Testis (tissue), 3 donors: ENCODE data around the gene SPRED3. TPM values are rescaled to one million over a fixed set of nuclear protein-coding genes. Genes with fewer than 3 reads are reported as not detected.

ENCODE experiments used
- DNase-seq: peaks from one replicate; pipeline ENCODE4 v3.0.0-alpha.2; 2019
- H3K27ac ChIP-seq, 2 donors: fragments of 200-600 bp; sonication (generic); one replicate each; pipeline ENCODE4 v1.5.1; 2019
- H3K27me3 ChIP-seq: fragments of 200-600 bp; sonication (generic); one replicate; pipeline ENCODE4 v1.5.1; 2019
- H3K36me3 ChIP-seq: fragments of 200-600 bp; sonication (generic); one replicate; pipeline ENCODE4 v1.5.1; 2017; ENCODE audit warnings: low read depth; ENCODE audit errors: missing control alignments
- H3K4me1 ChIP-seq: fragments of 200-600 bp; sonication (generic); one replicate; pipeline ENCODE4 v1.5.1; 2019
- H3K4me3 ChIP-seq, 2 donors: fragments of 200-600 bp; sonication (generic); one replicate each; pipeline ENCODE4 v1.5.1; 2017 to 2019
- H3K9me3 ChIP-seq: fragments of 200-600 bp; sonication (generic); one replicate; pipeline ENCODE4 v1.5.1; 2017
- POLR2A ChIP-seq: fragments of 450-650 bp; IDR thresholded peaks from one replicate; pipeline ENCODE4 v1.6.1; 2017; ENCODE audit warnings: antibody characterized with exemption, mild to moderate bottlenecking, moderate library complexity
- WGBS, 2 donors: methylation state at CpG; one replicate each; pipeline ENCODE4 v1.1.5; 2018; 5-methylcytosine and 5-hydroxymethylcytosine counted together
- intact Hi-C: fragments of 100-400 bp; cut with DNase I; formaldehyde crosslinking; loops from one replicate; pipeline ENCODE4 v1.15.1; 2023; ENCODE audit warnings: low total_unique reads
- polyA plus RNA-seq: library from polyadenylated mRNA; stranded (reverse); fragments of 350-450 nt; fragmentation: Illumina TruSeq; extraction: RNeasy Lipid Tissue Mini Kit (QIAGEN cat#74804); gene quantifications from one replicate; pipeline ENCODE4 v1.2.3, GENCODE V29; 2014; ENCODE audit warnings: low read depth, low replicate concordance; ENCODE audit not compliant: insufficient read depth
- total RNA-seq, 2 donors: library from RNA; depleted of rRNA; stranded (reverse); fragments of >200 nt; gene quantifications; one replicate each; pipeline ENCODE4 v1.2.3, GENCODE V29; 2016
- TF ChIP-seq, protein P1 (sequence below), 3 experiments: fragments of 450-650 bp in 2 of 3; fragments of 200-600 bp in 1 of 3; sonication (generic) in 1 of 3; IDR thresholded peaks; one replicate each; pipeline ENCODE4 v1.5.1; 2016 to 2019; ENCODE audit warnings: antibody characterized with exemption in 3 of 3, mild to moderate bottlenecking in 2 of 3, moderate library complexity in 1 of 3

SPRED3 gene
- total and polyA plus RNA-seq, 3 donors from 2014 or later, result 1.7 to 2.6 (median 2.2) TPM

GRCh38 chr19:38378866-38379265, 9.6 kb upstream of the SPRED3 start:
- TF ChIP-seq POLR2A, result no peak
- TF ChIP-seq, protein P1, sequence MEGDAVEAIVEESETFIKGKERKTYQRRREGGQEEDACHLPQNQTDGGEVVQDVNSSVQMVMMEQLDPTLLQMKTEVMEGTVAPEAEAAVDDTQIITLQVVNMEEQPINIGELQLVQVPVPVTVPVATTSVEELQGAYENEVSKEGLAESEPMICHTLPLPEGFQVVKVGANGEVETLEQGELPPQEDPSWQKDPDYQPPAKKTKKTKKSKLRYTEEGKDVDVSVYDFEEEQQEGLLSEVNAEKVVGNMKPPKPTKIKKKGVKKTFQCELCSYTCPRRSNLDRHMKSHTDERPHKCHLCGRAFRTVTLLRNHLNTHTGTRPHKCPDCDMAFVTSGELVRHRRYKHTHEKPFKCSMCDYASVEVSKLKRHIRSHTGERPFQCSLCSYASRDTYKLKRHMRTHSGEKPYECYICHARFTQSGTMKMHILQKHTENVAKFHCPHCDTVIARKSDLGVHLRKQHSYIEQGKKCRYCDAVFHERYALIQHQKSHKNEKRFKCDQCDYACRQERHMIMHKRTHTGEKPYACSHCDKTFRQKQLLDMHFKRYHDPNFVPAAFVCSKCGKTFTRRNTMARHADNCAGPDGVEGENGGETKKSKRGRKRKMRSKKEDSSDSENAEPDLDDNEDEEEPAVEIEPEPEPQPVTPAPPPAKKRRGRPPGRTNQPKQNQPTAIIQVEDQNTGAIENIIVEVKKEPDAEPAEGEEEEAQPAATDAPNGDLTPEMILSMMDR (IDR thresholded peaks at IDR 0.05), result no peak
- Histone ChIP-seq H3K27ac (no peak overlapping the region), H3K9me3 (no peaks in the 10 kb centered on the region), H3K27me3 (no peaks in the 10 kb centered on the region), H3K4me1 (peaks cover 13% of the 10 kb centered on the region), H3K36me3 (no peaks in the 10 kb centered on the region), H3K4me3 (no peak overlapping the region)
- DNase-seq, result no peak
- intact Hi-C loops, result no loop called here
- 89% methylated on average over 10 of the region's 10 CpGs for WGBS, 2 donors

GRCh38 chr19:38381138-38381537, 7.4 kb upstream of the SPRED3 start:
- intact Hi-C loops, result no loop called here
- no peak overlapping the region for H3K4me3 ChIP-seq
- H3K9me3 ChIP-seq, result no peaks in the 10 kb centered on the region
- no peaks in the 10 kb centered on the region for H3K36me3 ChIP-seq
- no peak overlapping the region for H3K27ac ChIP-seq
- DNase-seq, result no peak
- WGBS, 2 donors, result 91 to 94% methylated on average over 9 of the region's 9 CpGs
- peaks cover 2% of the 10 kb centered on the region for H3K4me1 ChIP-seq
- TF ChIP-seq, protein P1 (IDR thresholded peaks at IDR 0.05), result no peak
- TF ChIP-seq POLR2A, result no peak
- no peaks in the 10 kb centered on the region for H3K27me3 ChIP-seq

- H3K27me3 ChIP-seq, result no peaks in the 10 kb centered on the region
- H3K36me3 ChIP-seq, result no peaks in the 10 kb centered on the region
Measured at GRCh38 chr19:38383184-38383583, 5.3 kb upstream of the SPRED3 start.

GRCh38 chr19:38383743-38384142, 4.8 kb upstream of the SPRED3 start:
- Histone ChIP-seq H3K36me3 (no peaks in the 10 kb centered on the region), H3K9me3 (no peaks in the 10 kb centered on the region), H3K27me3 (no peaks in the 10 kb centered on the region), H3K4me1 (peaks cover 19% of the 10 kb centered on the region), H3K27ac (no peak overlapping the region), H3K4me3 (no peak overlapping the region)
- intact Hi-C loops, result no loop called here
- 88 to 100% methylated on average over 2 of the region's 2 CpGs for WGBS, 2 donors
- DNase-seq, result no peak
- TF ChIP-seq, protein P1 (IDR thresholded peaks at IDR 0.05), result no peak
- no peak for TF ChIP-seq POLR2A

More at GRCh38 chr19:38383184-38383583, 5.3 kb upstream of the SPRED3 start:
- WGBS, 2 donors, result 82 to 90% methylated on average over 2 to 10 of the region's 10 CpGs
- Histone ChIP-seq H3K9me3 (no peaks in the 10 kb centered on the region), H3K27ac (no peak overlapping the region), H3K4me3 (no peak overlapping the region), H3K4me1 (peaks cover 15% of the 10 kb centered on the region)
- TF ChIP-seq, protein P1 (IDR thresholded peaks at IDR 0.05), result no peak
- no peak for TF ChIP-seq POLR2A
- intact Hi-C loops, result no loop called here
- DNase-seq, result no peak

DNA sequence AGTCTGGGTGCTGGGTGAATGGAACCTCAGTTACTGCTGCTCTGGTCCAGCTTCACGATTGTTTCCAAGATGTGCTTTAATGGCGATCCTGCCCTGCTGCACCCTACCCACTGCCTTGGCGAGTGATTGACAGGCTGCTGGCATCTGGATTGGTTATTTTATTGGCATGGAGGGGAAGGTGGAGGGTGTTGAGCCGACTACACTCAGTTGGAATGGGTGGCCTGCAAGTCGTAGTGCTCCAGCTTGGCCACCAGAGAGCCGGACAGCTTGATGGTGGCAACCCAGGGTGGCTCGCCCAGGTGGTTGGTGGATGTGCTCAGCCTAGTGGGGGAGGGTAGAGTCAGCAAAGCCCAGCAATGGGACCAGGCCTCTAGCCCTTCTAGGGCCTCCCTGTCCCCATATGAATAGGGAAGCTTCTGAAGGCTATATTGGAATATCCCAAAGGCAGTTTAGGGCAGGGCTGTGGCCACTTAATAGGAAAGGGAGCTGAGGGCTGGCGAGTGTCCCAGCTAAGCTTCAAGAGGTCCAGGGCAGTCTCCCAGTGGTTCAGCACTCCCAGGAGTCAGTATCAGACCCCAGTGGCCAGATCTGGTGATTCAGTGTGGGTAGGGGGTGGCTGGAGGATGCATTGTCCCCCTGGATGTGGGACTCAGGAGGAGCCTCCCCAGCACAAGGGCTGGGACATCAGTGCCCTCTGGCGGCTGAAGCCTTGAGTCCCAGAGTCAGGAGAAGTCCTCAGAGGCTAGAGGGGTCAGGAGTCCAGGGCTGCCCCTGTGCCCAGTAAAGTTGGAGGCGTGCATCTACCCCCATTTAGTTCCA, 4.1 kb upstream of the SPRED3 start:
- H3K4me1 ChIP-seq, result peaks cover 23% of the 10 kb centered on the region
- 73 to 82% methylated on average over 8 to 9 of the region's 10 CpGs for WGBS, 2 donors
- no peak for DNase-seq
- intact Hi-C loops, result no loop called here
- no peak overlapping the region for H3K27ac ChIP-seq
- H3K36me3 ChIP-seq, result no peaks in the 10 kb centered on the region
- TF ChIP-seq, protein P1 (IDR thresholded peaks at IDR 0.05), result no peak
- no peak for TF ChIP-seq POLR2A
- H3K27me3 ChIP-seq, result no peaks in the 10 kb centered on the region
- no peaks in the 10 kb centered on the region for H3K9me3 ChIP-seq
- H3K4me3 ChIP-seq, result no peak overlapping the region
